Measurements from ENCODE around the gene GSTM2.
"Not testable (repeated sequence)": the region's sequence is repeated elsewhere in the genome, so short reads cannot be mapped to it uniquely, and the experiment has no call there.

Gene GSTM2

DNA sequence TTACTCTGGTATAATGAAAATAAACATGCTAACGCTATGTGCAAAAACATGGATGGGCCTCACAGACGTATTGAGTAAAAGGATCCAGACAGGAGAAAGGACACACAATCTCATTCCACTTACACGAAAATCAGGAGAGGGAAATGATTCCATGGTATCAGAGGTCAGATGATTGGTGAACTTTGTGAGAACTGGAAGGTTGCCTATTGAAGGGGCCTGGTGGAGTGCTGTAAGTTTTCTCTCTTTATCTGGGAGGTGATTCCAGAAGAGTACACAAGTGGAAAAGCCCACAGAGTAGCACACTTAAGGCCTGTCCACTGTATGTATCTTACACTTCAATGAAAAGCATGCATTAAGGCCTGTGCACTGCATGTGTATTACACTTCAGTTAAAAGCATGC is 9.6 kb downstream of the GSTM2 start:
- Histone ChIP-seq H3K36me3 (ENCODE audit: control insufficient read depth in 2 of 2, insufficient read depth in 1 of 2, low read length in 2 of 2) (no peaks in the 10 kb centered on the region), H3K9me3 (ENCODE audit: control insufficient read depth, insufficient read depth, low read depth, low read length) (no peaks in the 10 kb centered on the region), H3K27ac (ENCODE audit: extremely low read depth, low read depth, low read length) (no peak overlapping the region), H3K4me3 (ENCODE audit: low read depth, low read length) (no peak overlapping the region), H3K4me1 (ENCODE audit: control insufficient read depth, insufficient read depth, low read length) (no peaks in the 10 kb centered on the region)
- POLR2A ChIA-PET = no interaction called here
- TF ChIP-seq KLF9 (tag by site-specific recombination; IDR thresholded peaks at IDR 0.05; ENCODE audit: low read depth) (no peak), ZNF544 (tag by site-specific recombination; IDR thresholded peaks at IDR 0.05) (no peak), SCRT1 (tag by site-specific recombination; IDR thresholded peaks at IDR 0.05; ENCODE audit: borderline replicate concordance) (no peak), ZNF114 (tag by site-specific recombination; IDR thresholded peaks at IDR 0.05) (no peak), ZNF76 (tag by site-specific recombination; IDR thresholded peaks at IDR 0.05; ENCODE audit: borderline replicate concordance, low read depth) (no peak), GFI1B (tag by site-specific recombination; IDR thresholded peaks at IDR 0.05) (no peak), ZNF248 (tag by site-specific recombination; IDR thresholded peaks at IDR 0.05) (no peak), ZNF184 (tag by site-specific recombination; IDR thresholded peaks at IDR 0.05) (no peak), ZNF132 (tag by site-specific recombination; IDR thresholded peaks at IDR 0.05; ENCODE audit: borderline replicate concordance) (no peak), ZFP37 (tag by site-specific recombination; IDR thresholded peaks at IDR 0.05) (no peak), ZNF266 (tag by site-specific recombination; IDR thresholded peaks at IDR 0.05; ENCODE audit: low read depth) (no peak), ZBTB20 (tag by site-specific recombination; IDR thresholded peaks at IDR 0.05) (no peak), ZNF10 (tag by site-specific recombination; IDR thresholded peaks at IDR 0.05) (no peak)
- TF ChIP-seq, protein P1, sequence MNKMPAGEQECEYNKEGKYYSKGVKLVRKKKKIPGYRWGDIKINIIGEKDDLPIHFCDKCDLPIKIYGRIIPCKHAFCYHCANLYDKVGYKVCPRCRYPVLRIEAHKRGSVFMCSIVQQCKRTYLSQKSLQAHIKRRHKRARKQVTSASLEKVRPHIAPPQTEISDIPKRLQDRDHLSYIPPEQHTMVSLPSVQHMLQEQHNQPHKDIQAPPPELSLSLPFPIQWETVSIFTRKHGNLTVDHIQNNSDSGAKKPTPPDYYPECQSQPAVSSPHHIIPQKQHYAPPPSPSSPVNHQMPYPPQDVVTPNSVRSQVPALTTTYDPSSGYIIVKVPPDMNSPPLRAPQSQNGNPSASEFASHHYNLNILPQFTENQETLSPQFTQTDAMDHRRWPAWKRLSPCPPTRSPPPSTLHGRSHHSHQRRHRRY (tag by site-specific recombination; IDR thresholded peaks at IDR 0.05) = no peak
- TF ChIP-seq, protein P2, sequence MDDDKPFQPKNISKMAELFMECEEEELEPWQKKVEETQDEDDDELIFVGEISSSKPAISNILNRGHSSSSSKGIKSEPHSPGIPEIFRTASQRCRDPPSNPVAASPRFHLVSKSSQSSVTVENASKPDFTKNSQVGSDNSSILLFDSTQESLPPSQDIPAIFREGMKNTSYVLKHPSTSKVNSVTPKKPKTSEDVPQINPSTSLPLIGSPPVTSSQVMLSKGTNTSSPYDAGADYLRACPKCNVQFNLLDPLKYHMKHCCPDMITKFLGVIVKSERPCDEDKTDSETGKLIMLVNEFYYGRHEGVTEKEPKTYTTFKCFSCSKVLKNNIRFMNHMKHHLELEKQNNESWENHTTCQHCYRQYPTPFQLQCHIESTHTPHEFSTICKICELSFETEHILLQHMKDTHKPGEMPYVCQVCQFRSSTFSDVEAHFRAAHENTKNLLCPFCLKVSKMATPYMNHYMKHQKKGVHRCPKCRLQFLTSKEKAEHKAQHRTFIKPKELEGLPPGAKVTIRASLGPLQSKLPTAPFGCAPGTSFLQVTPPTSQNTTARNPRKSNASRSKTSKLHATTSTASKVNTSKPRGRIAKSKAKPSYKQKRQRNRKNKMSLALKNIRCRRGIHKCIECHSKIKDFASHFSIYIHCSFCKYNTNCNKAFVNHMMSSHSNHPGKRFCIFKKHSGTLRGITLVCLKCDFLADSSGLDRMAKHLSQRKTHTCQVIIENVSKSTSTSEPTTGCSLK (tag by site-specific recombination; IDR thresholded peaks at IDR 0.05) = no peak
- TF ChIP-seq, protein P3, sequence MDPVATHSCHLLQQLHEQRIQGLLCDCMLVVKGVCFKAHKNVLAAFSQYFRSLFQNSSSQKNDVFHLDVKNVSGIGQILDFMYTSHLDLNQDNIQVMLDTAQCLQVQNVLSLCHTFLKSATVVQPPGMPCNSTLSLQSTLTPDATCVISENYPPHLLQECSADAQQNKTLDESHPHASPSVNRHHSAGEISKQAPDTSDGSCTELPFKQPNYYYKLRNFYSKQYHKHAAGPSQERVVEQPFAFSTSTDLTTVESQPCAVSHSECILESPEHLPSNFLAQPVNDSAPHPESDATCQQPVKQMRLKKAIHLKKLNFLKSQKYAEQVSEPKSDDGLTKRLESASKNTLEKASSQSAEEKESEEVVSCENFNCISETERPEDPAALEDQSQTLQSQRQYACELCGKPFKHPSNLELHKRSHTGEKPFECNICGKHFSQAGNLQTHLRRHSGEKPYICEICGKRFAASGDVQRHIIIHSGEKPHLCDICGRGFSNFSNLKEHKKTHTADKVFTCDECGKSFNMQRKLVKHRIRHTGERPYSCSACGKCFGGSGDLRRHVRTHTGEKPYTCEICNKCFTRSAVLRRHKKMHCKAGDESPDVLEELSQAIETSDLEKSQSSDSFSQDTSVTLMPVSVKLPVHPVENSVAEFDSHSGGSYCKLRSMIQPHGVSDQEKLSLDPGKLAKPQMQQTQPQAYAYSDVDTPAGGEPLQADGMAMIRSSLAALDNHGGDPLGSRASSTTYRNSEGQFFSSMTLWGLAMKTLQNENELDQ (tag by site-specific recombination; IDR thresholded peaks at IDR 0.05; ENCODE audit: low read depth) = no peak
- TF ChIP-seq, protein P4, sequence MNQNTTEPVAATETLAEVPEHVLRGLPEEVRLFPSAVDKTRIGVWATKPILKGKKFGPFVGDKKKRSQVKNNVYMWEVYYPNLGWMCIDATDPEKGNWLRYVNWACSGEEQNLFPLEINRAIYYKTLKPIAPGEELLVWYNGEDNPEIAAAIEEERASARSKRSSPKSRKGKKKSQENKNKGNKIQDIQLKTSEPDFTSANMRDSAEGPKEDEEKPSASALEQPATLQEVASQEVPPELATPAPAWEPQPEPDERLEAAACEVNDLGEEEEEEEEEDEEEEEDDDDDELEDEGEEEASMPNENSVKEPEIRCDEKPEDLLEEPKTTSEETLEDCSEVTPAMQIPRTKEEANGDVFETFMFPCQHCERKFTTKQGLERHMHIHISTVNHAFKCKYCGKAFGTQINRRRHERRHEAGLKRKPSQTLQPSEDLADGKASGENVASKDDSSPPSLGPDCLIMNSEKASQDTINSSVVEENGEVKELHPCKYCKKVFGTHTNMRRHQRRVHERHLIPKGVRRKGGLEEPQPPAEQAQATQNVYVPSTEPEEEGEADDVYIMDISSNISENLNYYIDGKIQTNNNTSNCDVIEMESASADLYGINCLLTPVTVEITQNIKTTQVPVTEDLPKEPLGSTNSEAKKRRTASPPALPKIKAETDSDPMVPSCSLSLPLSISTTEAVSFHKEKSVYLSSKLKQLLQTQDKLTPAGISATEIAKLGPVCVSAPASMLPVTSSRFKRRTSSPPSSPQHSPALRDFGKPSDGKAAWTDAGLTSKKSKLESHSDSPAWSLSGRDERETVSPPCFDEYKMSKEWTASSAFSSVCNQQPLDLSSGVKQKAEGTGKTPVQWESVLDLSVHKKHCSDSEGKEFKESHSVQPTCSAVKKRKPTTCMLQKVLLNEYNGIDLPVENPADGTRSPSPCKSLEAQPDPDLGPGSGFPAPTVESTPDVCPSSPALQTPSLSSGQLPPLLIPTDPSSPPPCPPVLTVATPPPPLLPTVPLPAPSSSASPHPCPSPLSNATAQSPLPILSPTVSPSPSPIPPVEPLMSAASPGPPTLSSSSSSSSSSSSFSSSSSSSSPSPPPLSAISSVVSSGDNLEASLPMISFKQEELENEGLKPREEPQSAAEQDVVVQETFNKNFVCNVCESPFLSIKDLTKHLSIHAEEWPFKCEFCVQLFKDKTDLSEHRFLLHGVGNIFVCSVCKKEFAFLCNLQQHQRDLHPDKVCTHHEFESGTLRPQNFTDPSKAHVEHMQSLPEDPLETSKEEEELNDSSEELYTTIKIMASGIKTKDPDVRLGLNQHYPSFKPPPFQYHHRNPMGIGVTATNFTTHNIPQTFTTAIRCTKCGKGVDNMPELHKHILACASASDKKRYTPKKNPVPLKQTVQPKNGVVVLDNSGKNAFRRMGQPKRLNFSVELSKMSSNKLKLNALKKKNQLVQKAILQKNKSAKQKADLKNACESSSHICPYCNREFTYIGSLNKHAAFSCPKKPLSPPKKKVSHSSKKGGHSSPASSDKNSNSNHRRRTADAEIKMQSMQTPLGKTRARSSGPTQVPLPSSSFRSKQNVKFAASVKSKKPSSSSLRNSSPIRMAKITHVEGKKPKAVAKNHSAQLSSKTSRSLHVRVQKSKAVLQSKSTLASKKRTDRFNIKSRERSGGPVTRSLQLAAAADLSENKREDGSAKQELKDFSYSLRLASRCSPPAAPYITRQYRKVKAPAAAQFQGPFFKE (tag by site-specific recombination; IDR thresholded peaks at IDR 0.05; ENCODE audit: borderline replicate concordance) = no peak
- CTCF ChIA-PET = interaction anchor here (0.8 kb wide), 1 partner anchor 23 kb away, joined by 3 read pairs; no protein-coding TSS in a partner anchor

DNA sequence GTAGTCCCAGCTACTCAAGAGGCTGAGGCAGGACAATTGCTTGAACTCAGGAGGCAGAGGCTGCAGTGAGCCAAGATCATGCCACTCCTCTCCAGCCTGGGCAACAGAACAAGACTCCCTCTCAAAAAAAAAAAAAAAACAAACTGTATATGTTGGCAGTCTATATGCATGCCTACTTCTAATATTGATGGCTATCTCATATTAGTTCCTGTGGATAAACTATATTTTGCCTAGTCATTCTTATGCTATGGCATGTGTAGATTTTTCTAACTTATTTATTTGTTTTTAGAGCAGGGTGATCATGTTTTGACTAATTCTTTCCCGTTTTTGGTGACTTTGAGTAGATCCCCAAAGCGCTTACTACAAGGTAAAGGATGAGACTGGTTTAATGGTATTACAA is 10.8 kb downstream of the GSTM2 start:
- H3K9me3 ChIP-seq (ENCODE audit: control insufficient read depth, insufficient read depth, low read depth, low read length); H3K36me3 ChIP-seq (ENCODE audit: control insufficient read depth in 2 of 2, insufficient read depth in 1 of 2, low read length in 2 of 2); H3K4me3 ChIP-seq (ENCODE audit: low read depth, low read length); POLR2A ChIA-PET; H3K27ac ChIP-seq (ENCODE audit: extremely low read depth, low read depth, low read length); CTCF ChIA-PET; H3K4me1 ChIP-seq (ENCODE audit: control insufficient read depth, insufficient read depth, low read length): not testable (repeated sequence)

DNA sequence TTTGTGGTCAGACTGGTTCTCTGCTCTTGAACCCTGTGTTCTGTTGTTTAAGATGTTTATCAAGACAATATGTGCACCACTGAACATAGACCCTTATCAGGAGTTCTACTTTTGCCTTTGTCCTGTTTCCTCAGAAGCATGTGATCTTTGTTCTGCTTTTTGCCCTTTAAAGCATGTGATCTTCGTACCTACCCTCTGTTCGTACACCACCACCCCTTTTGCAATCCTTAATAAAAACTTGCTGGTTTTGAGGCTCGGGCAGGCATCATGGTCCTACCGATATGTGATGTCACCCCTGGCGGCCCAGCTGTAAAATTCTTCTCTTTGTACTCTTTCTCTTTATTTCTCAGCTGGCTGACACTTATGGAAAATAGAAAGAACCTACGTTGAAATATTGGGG is 16.9 kb downstream of the GSTM2 start:
- POLR2A ChIA-PET; H3K9me3 ChIP-seq (ENCODE audit: control insufficient read depth, insufficient read depth, low read depth, low read length); CTCF ChIA-PET; H3K4me3 ChIP-seq (ENCODE audit: low read depth, low read length); H3K4me1 ChIP-seq (ENCODE audit: control insufficient read depth, insufficient read depth, low read length); H3K27ac ChIP-seq (ENCODE audit: extremely low read depth, low read depth, low read length); H3K36me3 ChIP-seq (ENCODE audit: control insufficient read depth in 2 of 2, insufficient read depth in 1 of 2, low read length in 2 of 2): not testable (repeated sequence)

DNA sequence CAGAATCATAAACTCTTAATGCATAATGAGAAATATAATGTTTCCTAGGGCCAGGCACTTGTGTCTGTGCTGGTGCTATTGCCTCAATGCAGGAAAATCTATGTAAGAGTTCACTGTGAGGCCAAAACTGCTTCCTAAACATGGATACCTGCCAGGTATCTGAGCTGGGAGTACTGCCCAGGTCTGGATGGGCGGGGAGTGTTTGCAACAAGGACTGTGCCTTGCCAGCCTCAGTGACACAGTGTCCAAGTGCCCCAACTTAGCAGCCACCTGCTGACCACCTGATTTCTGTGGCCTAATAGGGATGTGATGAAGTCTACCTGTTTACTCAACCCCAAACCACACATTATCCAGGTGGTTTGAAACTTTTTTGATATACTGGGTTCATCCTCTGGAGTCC is 17.5 kb downstream of the GSTM2 start:
- H3K36me3 ChIP-seq (ENCODE audit: control insufficient read depth in 2 of 2, insufficient read depth in 1 of 2, low read length in 2 of 2); H3K27ac ChIP-seq (ENCODE audit: extremely low read depth, low read depth, low read length); H3K4me3 ChIP-seq (ENCODE audit: low read depth, low read length); H3K9me3 ChIP-seq (ENCODE audit: control insufficient read depth, insufficient read depth, low read depth, low read length); CTCF ChIA-PET; POLR2A ChIA-PET; H3K4me1 ChIP-seq (ENCODE audit: control insufficient read depth, insufficient read depth, low read length): not testable (repeated sequence)

All from HEK293 (cell line).